IPS-18c (cell line): Measurements from ENCODE around the gene MED7.

Experiments
- H3K4me3 ChIP-seq: 2 replicates; pipeline ENCODE4 v1.7.0; 2013; ENCODE audit warnings: low read depth, mild to moderate bottlenecking, low read length, moderate library complexity; ENCODE audit not compliant: insufficient read depth
- H3K9me3 ChIP-seq: one replicate; pipeline ENCODE4 v1.6.1; 2013; ENCODE audit warnings: mild to moderate bottlenecking, low read length, moderate library complexity; ENCODE audit not compliant: control insufficient read depth, insufficient read depth

The MED7 gene

DNA sequence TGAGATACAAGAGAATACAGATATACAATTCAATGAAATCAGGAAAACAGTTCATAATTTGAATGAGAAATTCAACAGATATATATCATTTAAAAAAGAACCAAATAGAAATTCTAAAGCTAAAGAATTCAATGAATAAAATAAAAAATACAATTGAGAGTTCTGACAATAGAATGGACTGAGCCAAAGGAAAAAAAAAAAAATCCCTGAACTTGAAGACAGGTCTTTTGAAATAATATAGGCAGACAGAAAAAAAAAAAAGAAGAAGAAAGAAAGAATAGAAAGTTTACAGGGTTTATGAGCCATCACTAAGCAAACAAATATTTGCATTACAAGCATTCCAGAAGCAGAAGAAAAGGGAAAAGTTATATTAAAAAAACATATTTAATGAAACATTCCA, 21.0 kb downstream of the MED7 start:
- no peak overlapping the region for H3K4me3 ChIP-seq

GRCh38 chr5:157120102-157120501, 22.6 kb downstream of the MED7 start:
- H3K9me3 ChIP-seq = no peaks in the 10 kb centered on the region
- no peak overlapping the region for H3K4me3 ChIP-seq

More for the DNA sequence above, 21.0 kb downstream of the MED7 start:
- H3K9me3 ChIP-seq = no peaks in the 10 kb centered on the region

- H3K4me3 ChIP-seq = no peak overlapping the region
These were observed 26.1 kb downstream of the MED7 start for GRCh38 chr5:157116483-157116954.

GRCh38 chr5:157115502-157115901, 27.2 kb downstream of the MED7 start:
- Histone ChIP-seq H3K4me3 (no peak overlapping the region), H3K9me3 (no peaks in the 10 kb centered on the region)

More at GRCh38 chr5:157116483-157116954, 26.1 kb downstream of the MED7 start:
- no peaks in the 10 kb centered on the region for H3K9me3 ChIP-seq

DNA sequence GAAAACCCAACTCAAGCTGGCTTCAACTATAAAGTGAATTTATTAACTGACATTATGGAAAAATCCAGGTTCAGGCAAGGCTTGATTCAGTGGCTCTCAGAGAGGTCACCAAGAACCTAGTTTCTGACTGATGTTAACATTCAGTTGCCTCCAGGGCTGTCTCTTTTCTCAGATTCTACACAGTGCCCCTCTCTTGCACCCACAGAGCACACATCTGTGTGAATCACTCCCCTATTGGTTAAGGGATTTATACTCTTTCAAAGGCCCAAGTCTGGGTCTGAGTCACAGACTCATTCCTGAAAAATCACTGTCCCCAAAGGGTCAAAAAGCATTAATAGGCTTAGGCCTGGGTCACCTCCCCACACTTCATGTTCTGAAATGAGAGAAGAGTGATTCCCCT, 27.7 kb downstream of the MED7 start:
- H3K9me3 ChIP-seq = no peaks in the 10 kb centered on the region
- no peak overlapping the region for H3K4me3 ChIP-seq

DNA sequence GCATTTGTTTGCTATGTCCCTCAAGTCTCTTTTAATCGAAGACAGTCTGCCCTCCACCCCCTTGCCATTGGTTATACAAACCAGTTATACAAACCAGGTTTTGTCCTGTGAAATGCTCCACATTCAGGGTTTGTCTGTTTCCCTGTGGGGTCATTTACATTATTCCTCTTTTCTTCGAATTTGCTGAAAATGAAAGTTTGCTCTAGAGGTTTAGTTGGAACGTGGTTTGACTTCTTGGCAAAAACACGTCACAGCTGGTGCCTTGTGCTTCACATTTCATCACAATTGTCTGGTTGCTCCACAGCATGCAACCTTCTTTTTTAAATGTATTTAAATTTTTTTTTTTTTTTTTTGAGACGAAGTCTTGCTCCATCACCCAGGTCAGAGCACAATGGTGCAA, 29.7 kb downstream of the MED7 start:
- Histone ChIP-seq H3K9me3 (no peaks in the 10 kb centered on the region), H3K4me3 (no peak overlapping the region)

DNA sequence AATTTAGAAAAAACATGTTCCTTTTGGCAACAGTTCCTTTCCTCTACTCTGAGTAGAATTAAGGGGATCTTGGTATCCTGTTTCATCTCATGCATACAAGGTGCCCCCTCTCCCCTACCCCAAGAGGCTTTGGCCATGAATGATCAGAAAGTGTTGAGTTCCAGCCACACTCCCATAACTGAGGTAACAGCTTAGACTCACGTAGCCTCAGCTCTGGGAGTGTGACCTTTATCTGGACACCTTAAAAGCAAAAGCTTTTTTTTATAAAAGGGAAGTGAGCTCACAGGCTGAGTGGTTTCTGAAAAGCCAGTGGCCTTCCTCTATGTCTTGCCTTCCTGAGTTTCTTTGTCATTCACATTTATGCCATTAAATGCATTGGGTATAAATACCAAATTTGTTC, 32.9 kb downstream of the MED7 start:
- Histone ChIP-seq H3K9me3 (no peaks in the 10 kb centered on the region), H3K4me3 (no peak overlapping the region)

GRCh38 chr5:157108976-157109375, 33.7 kb downstream of the MED7 start, which contains the start of gene HAVCR2:
Gene HAVCR2, minus strand, starts transcription at chr5:157109044. Its CDS starts 61 bp downstream, at chr5:157108983.
- Histone ChIP-seq H3K9me3 (no peaks in the 10 kb centered on the region), H3K4me3 (no peak within 1 kb of the TSS)

- Histone ChIP-seq H3K4me3 (no peak overlapping the region), H3K9me3 (no peaks in the 10 kb centered on the region)
These were observed 35.2 kb downstream of the MED7 start for GRCh38 chr5:157107508-157107907.

DNA sequence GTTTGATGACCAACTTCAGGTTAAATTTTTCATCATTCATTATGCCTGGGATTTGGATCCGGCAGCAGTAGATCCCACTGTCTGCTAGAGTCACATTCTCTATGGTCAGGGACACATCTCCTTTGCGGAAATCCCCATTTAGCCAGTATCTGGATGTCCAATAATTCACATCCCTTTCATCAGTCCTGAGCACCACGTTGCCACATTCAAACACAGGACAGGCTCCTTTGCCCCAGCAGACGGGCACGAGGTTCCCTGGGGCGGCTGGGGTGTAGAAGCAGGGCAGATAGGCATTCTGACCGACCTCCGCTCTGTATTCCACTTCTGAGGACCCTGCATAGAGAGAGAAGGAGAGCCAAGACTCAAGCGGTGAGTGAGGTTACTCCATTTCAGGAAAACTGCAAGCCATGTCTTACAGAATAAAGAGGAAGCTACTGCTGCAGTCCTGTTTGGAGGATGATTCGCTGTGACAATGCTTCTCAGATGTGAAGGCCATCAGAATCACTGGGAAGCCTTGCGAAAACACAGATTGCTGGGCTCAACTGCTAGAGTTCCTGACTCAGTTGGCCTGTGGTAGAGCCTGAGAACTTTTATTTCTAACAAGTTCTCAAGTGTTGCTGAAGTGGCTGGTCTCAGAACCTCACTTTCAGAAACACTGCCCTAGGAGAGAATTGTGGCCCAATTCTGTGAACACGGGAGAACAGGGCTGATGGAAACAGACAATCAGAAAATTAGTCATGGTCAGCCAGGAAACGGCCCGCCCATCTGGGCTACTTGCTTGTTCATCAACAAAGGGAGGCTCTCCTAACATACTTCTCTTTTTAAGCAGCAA, 35.8 kb downstream of the MED7 start:
- Histone ChIP-seq H3K4me3 (no peak overlapping the region), H3K9me3 (no peaks in the 10 kb centered on the region)

DNA sequence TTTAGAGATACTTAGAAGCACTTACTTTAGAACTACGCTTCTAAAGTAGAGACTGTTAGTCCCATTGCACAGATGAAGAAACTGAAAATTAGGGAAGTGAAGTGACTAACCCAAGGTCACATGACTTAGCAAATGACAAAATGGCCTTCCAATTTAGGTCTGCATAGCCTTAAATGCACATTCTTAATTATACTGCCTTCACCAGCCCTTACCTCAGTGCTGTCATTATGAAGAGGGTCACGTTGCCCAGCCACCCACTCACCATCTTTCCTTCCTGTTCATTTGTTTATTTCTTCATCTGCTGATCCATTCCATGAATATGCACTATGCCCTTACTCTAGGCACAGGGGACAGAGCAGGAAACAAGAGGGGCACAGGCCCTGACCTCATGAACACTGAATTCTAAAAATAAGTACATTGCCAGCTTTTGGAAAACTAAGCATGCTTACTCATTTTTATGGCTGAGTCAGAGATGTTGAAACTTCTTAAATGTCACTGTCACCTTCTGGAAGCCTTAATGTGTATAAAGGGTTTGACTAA, 42.5 kb downstream of the MED7 start:
- Histone ChIP-seq H3K4me3 (no peak overlapping the region), H3K9me3 (no peaks in the 10 kb centered on the region)

- Histone ChIP-seq H3K9me3 (no peaks in the 10 kb centered on the region), H3K4me3 (no peak overlapping the region)
These were observed 54.2 kb downstream of the MED7 start for GRCh38 chr5:157088342-157088990.
